ENCODE measurements around the gene ENTR1. TPM values are rescaled to one million over a fixed set of nuclear protein-coding genes. Genes with fewer than 3 reads are reported as not detected.

Gene ENTR1
- total RNA-seq, 4 donors from 2014 or later, result 29.9 to 193 (median 50.2) TPM

- H3K9me3 ChIP-seq, result no peaks in the 10 kb centered on the region
- H3K27me3 ChIP-seq, result no peaks in the 10 kb centered on the region
- TF ChIP-seq POLR2A (IDR thresholded peaks at IDR 0.05) (no peak), CTCF (IDR thresholded peaks at IDR 0.05) (no peak)
- peaks cover 0 to 47% (median 0%) of the 10 kb centered on the region in 3 donors for H3K36me3 ChIP-seq
- peak overlapping the region in 1 of 4 donors; percentile 79 for H3K27ac ChIP-seq
- no peak for DNase-seq
- peaks cover 0 to 32% (median 22%) of the 10 kb centered on the region in 4 donors for H3K4me1 ChIP-seq
- no peak overlapping the region for H3K4me3 ChIP-seq
These were observed 4.9 kb downstream of the ENTR1 start for GRCh38 chr9:136405481-136405880.

GRCh38 chr9:136404801-136405136, 5.6 kb downstream of the ENTR1 start:
- H3K27ac ChIP-seq, result peak overlapping the region in 2 of 4 donors; percentile 55 to 79
- TF ChIP-seq CTCF (IDR thresholded peaks at IDR 0.05) (no peak), POLR2A (IDR thresholded peaks at IDR 0.05) (no peak)
- peaks cover 0 to 47% (median 0%) of the 10 kb centered on the region in 3 donors for H3K36me3 ChIP-seq
- H3K4me1 ChIP-seq, result peaks cover 0 to 36% (median 24%) of the 10 kb centered on the region in 4 donors
- no peaks in the 10 kb centered on the region for H3K9me3 ChIP-seq
- H3K4me3 ChIP-seq, result no peak overlapping the region
- H3K27me3 ChIP-seq, result no peaks in the 10 kb centered on the region
- DNase-seq, result no peak

GRCh38 chr9:136403915-136404800, 6.3 kb downstream of the ENTR1 start:
- no peak overlapping the region for H3K4me3 ChIP-seq
- peaks cover 0 to 47% (median 0%) of the 10 kb centered on the region in 3 donors for H3K36me3 ChIP-seq
- no peaks in the 10 kb centered on the region for H3K9me3 ChIP-seq
- TF ChIP-seq CTCF (IDR thresholded peaks at IDR 0.05) (no peak), POLR2A (IDR thresholded peaks at IDR 0.05) (no peak)
- no peaks in the 10 kb centered on the region for H3K27me3 ChIP-seq
- H3K27ac ChIP-seq, result peak overlapping the region in 2 of 4 donors; percentile 55 to 79
- peak in 2 of 3 donors; percentile 56 to 60 for DNase-seq
- peaks cover 0 to 34% (median 20%) of the 10 kb centered on the region in 4 donors for H3K4me1 ChIP-seq

GRCh38 chr9:136403538-136403914, 6.9 kb downstream of the ENTR1 start:
- DNase-seq, result peak in 2 of 3 donors; percentile 75 to 85
- H3K36me3 ChIP-seq, result peaks cover 0 to 47% (median 0%) of the 10 kb centered on the region in 3 donors
- TF ChIP-seq CTCF (IDR thresholded peaks at IDR 0.05), result no peak
- no peak for TF ChIP-seq POLR2A (IDR thresholded peaks at IDR 0.05)
- peak overlapping the region in 2 of 4 donors; percentile 55 to 79 for H3K27ac ChIP-seq
- H3K4me3 ChIP-seq, result no peak overlapping the region
- peaks cover 0 to 35% (median 20%) of the 10 kb centered on the region in 4 donors for H3K4me1 ChIP-seq
- H3K9me3 ChIP-seq, result no peaks in the 10 kb centered on the region
- H3K27me3 ChIP-seq, result no peaks in the 10 kb centered on the region

- no peak overlapping the region for H3K27ac ChIP-seq
- no peak for DNase-seq
- no peak overlapping the region for H3K4me3 ChIP-seq
- H3K27me3 ChIP-seq, result no peaks in the 10 kb centered on the region
- H3K9me3 ChIP-seq, result no peaks in the 10 kb centered on the region
- no peak for TF ChIP-seq CTCF (IDR thresholded peaks at IDR 0.05)
- TF ChIP-seq POLR2A (IDR thresholded peaks at IDR 0.05), result no peak
- peaks cover 0 to 45% (median 0%) of the 10 kb centered on the region in 3 donors for H3K36me3 ChIP-seq
- H3K4me1 ChIP-seq, result peaks cover 0 to 38% (median 20%) of the 10 kb centered on the region in 4 donors
These were observed 8.3 kb downstream of the ENTR1 start for GRCh38 chr9:136402067-136402466.
